CD4-positive, alpha-beta T cell treated with Interleukin-6 for 4 hours (primary cell): ENCODE data around the gene GCNT2.
"Not testable (repeated sequence)": the region's sequence is repeated elsewhere in the genome, so short reads cannot be mapped to it uniquely, and the experiment has no call there.

Source experiments
- DNase-seq: peaks from one replicate; pipeline ENCODE4 v3.0.0-alpha.2; 2020; ENCODE audit warnings: mixed read lengths

The GCNT2 gene

GRCh38 chr6:10521104-10521808 lies at the start of gene GCNT2:
Gene GCNT2 (plus strand): TSS chr6:10521351. CDS start chr6:10528912, 7,561 bp downstream.
- DNase-seq = no peak

- DNase-seq = no peak
Observed at GRCh38 chr6:10472634-10473033, 48.5 kb upstream of the GCNT2 start.

- no peak for DNase-seq
Observed at GRCh38 chr6:10478187-10479040, 42.7 kb upstream of the GCNT2 start.

- no peak for DNase-seq
Observed at GRCh38 chr6:10479939-10480700, 41.0 kb upstream of the GCNT2 start.

- DNase-seq = no peak
Observed at GRCh38 chr6:10481101-10481500, 40.0 kb upstream of the GCNT2 start.

- no peak for DNase-seq
Observed at GRCh38 chr6:10482636-10483257, 38.4 kb upstream of the GCNT2 start.

- DNase-seq = no peak
Observed at GRCh38 chr6:10484912-10485311, 36.2 kb upstream of the GCNT2 start.

- DNase-seq = no peak
Observed at GRCh38 chr6:10485406-10485805, 35.7 kb upstream of the GCNT2 start.

GRCh38 chr6:10486215-10486614 lies 34.9 kb upstream of the GCNT2 start:
- no peak for DNase-seq

- not testable (repeated sequence) for DNase-seq
Observed at GRCh38 chr6:10486944-10487588, 34.1 kb upstream of the GCNT2 start.

- DNase-seq = no peak
Observed at GRCh38 chr6:10487668-10488327, 33.4 kb upstream of the GCNT2 start.

- DNase-seq = no peak
Observed at GRCh38 chr6:10491463-10491862, 29.7 kb upstream of the GCNT2 start.

- not testable (repeated sequence) for DNase-seq
Observed at GRCh38 chr6:10491905-10492304, 29.2 kb upstream of the GCNT2 start.

- no peak for DNase-seq
Observed at GRCh38 chr6:10495029-10495428, 26.1 kb upstream of the GCNT2 start.

- no peak for DNase-seq
Observed at GRCh38 chr6:10505529-10505928, 15.6 kb upstream of the GCNT2 start.

- DNase-seq = no peak
Observed at GRCh38 chr6:10507298-10507697, 13.9 kb upstream of the GCNT2 start.

- no peak for DNase-seq
Observed at GRCh38 chr6:10507715-10508114, 13.4 kb upstream of the GCNT2 start.

- DNase-seq = peak; percentile 37
Observed at GRCh38 chr6:10510592-10511367, 10.4 kb upstream of the GCNT2 start.

- no peak for DNase-seq
Observed at GRCh38 chr6:10511477-10511876, 9.7 kb upstream of the GCNT2 start.

- DNase-seq = no peak
Observed at GRCh38 chr6:10513544-10513943, 7.6 kb upstream of the GCNT2 start.
